Measurements from ENCODE around the gene MFSD11.
A peak's percentile ranks its signal among the peaks of the same experiment; 100 is the strongest.
"Not testable (repeated sequence)": the region's sequence is repeated elsewhere in the genome, so short reads cannot be mapped to it uniquely, and the experiment has no call there.

MFSD11 gene

GRCh38 chr17:76725580-76726230, 12.2 kb upstream of the MFSD11 start:
- DNase-seq (ENCODE audit: extremely low read depth in 1 of 2, low read depth in 1 of 2): peak; percentile 37 to 50

- peak in 1 of 2 donors; percentile 92 for DNase-seq (ENCODE audit: extremely low read depth in 1 of 2, low read depth in 1 of 2)
Measured at GRCh38 chr17:76726231-76726775, 11.6 kb upstream of the MFSD11 start, which contains the start of gene JMJD6. TSS of gene JMJD6 (minus strand) at chr17:76726606. CDS start at chr17:76726475, 131 bp downstream.

- peak; percentile 49 to 88 for DNase-seq (ENCODE audit: extremely low read depth in 1 of 2, low read depth in 1 of 2)
Measured at GRCh38 chr17:76726776-76727718, 10.9 kb upstream of the MFSD11 start, which contains the start of gene METTL23. TSS of gene METTL23 (plus strand) at chr17:76726839. CDS start at chr17:76729711, 2,872 bp downstream.

GRCh38 chr17:76727745-76728456, 10.0 kb upstream of the MFSD11 start:
- no peak for DNase-seq (ENCODE audit: extremely low read depth in 1 of 2, low read depth in 1 of 2)

- not testable (repeated sequence) for DNase-seq (ENCODE audit: extremely low read depth in 1 of 2, low read depth in 1 of 2)
Measured at GRCh38 chr17:76731800-76732733, 5.9 kb upstream of the MFSD11 start.

- no peak for DNase-seq (ENCODE audit: extremely low read depth in 1 of 2, low read depth in 1 of 2)
Measured at GRCh38 chr17:76732734-76733617, 4.9 kb upstream of the MFSD11 start.

GRCh38 chr17:76733618-76733957, 4.3 kb upstream of the MFSD11 start:
- no peak for DNase-seq (ENCODE audit: extremely low read depth in 1 of 2, low read depth in 1 of 2)

GRCh38 chr17:76734080-76734840, 3.7 kb upstream of the MFSD11 start:
- DNase-seq (ENCODE audit: extremely low read depth in 1 of 2, low read depth in 1 of 2): no peak

GRCh38 chr17:76735006-76735405, 2.9 kb upstream of the MFSD11 start:
- no peak for DNase-seq (ENCODE audit: extremely low read depth in 1 of 2, low read depth in 1 of 2)

- DNase-seq (ENCODE audit: extremely low read depth in 1 of 2, low read depth in 1 of 2): no peak
Measured at GRCh38 chr17:76735586-76736348, 2.2 kb upstream of the MFSD11 start.

- peak in 1 of 2 donors; percentile 53 for DNase-seq (ENCODE audit: extremely low read depth in 1 of 2, low read depth in 1 of 2)
Measured at GRCh38 chr17:76736349-76737081, 1.4 kb upstream of the MFSD11 start.

GRCh38 chr17:76737082-76737675, 740 bp upstream of the MFSD11 start, which contains the start of gene SRSF2:
TSS of gene SRSF2 (minus strand) at chr17:76737331. CDS start at chr17:76737160, 171 bp downstream.
- DNase-seq (ENCODE audit: extremely low read depth in 1 of 2, low read depth in 1 of 2): peak; percentile 95 to 97

- no peak for DNase-seq (ENCODE audit: extremely low read depth in 1 of 2, low read depth in 1 of 2)
Measured at GRCh38 chr17:76738468-76738850, 540 bp downstream of the MFSD11 start.

GRCh38 chr17:76739568-76740115, 1.7 kb downstream of the MFSD11 start:
- not testable (repeated sequence) for DNase-seq (ENCODE audit: extremely low read depth in 1 of 2, low read depth in 1 of 2)

GRCh38 chr17:76740329-76741118, 2.6 kb downstream of the MFSD11 start:
- DNase-seq (ENCODE audit: extremely low read depth in 1 of 2, low read depth in 1 of 2): no peak
